Gastroesophageal sphincter (tissue), 4 donors: ENCODE data around the gene AIFM1. TPM values are rescaled to one million over a fixed set of nuclear protein-coding genes. Genes with fewer than 3 reads are reported as not detected.

Experiments
- ATAC-seq: fragments of 150-250 bp; one replicate; pipeline ENCODE4 v1.9.1; 2016; ENCODE audit warnings: mild to moderate bottlenecking, moderate library complexity
- H3K27ac ChIP-seq, 4 donors: fragments of 200-600 bp; sonication (generic) in 3 of 4; 1 replicate in 3 of 4; 2 replicates in 1 of 4; pipeline ENCODE4 v1.5.1; 2016 to 2019
- H3K27me3 ChIP-seq: fragments of 200-600 bp; sonication (generic); one replicate; pipeline ENCODE4 v1.5.1; 2019
- H3K36me3 ChIP-seq, 2 donors: fragments of 200-600 bp; sonication (generic); one replicate each; pipeline ENCODE4 v1.5.1; 2019; ENCODE audit warnings: control low read depth in 1 of 2
- H3K4me1 ChIP-seq, 3 donors: fragments of 200-600 bp; sonication (generic); 1 replicate in 2 of 3; 2 replicates in 1 of 3; pipeline ENCODE4 v1.5.1; 2016 to 2019; ENCODE audit warnings: control low read depth in 2 of 3
- H3K4me3 ChIP-seq, 2 donors: fragments of 200-600 bp; sonication (generic); one replicate each; pipeline ENCODE4 v1.5.1; 2019; ENCODE audit warnings: mild to moderate bottlenecking in 1 of 2, moderate library complexity in 1 of 2
- H3K9me3 ChIP-seq, 3 donors: fragments of 200-600 bp; sonication (generic); one replicate each; pipeline ENCODE4 v1.5.1; 2017 to 2019; ENCODE audit warnings: control low read depth in 2 of 3
- CTCF ChIP-seq, 4 experiments: fragments of 200-600 bp in 2 of 4; fragments of 450-650 bp in 2 of 4; sonication (generic) in 1 of 4; IDR thresholded peaks; one replicate each; pipeline ENCODE4 v1.5.1; 2017 to 2019; ENCODE audit warnings: antibody characterized with exemption in 4 of 4, mild to moderate bottlenecking in 2 of 4, moderate library complexity in 2 of 4
- EP300 ChIP-seq: sonication (generic); formaldehyde crosslinking; IDR thresholded peaks from one replicate; pipeline ENCODE4 v1.6.1; 2017; ENCODE audit warnings: antibody characterized with exemption, mild to moderate bottlenecking
- POLR2A ChIP-seq, 2 donors: fragments of 450-650 bp; IDR thresholded peaks; one replicate each; pipeline ENCODE4 v1.6.1; 2017; ENCODE audit warnings: antibody characterized with exemption in 2 of 2, mild to moderate bottlenecking in 2 of 2, moderate library complexity in 1 of 2
- POLR2AphosphoS5 ChIP-seq: sonication (generic); formaldehyde crosslinking; IDR thresholded peaks from one replicate; pipeline ENCODE4 v1.6.1; 2017; ENCODE audit warnings: antibody characterized with exemption
- WGBS, 2 donors: methylation state at CpG; one replicate each; pipeline ENCODE4 v1.1.5; 2018; ENCODE audit warnings: low coverage in 1 of 2; 5-methylcytosine and 5-hydroxymethylcytosine counted together
- total RNA-seq, 4 donors: library from RNA; depleted of rRNA; stranded (reverse); fragments of >200 nt; gene quantifications; one replicate each; pipeline ENCODE4 v1.1.0, GENCODE V29; 2016

AIFM1 gene
- total RNA-seq, result 10 to 100 TPM; 14.0 to 25.5 (median 16.9) TPM

GRCh38 chrX:130165703-130166502 is at the start of gene AIFM1:
Gene AIFM1 (minus strand): TSS chrX:130165841. CDS start chrX:130165656, 185 bp downstream.
- H3K4me1 ChIP-seq, result peaks cover 0 to 44% (median 0%) of the 10 kb centered on the region in 3 donors
- H3K4me3 ChIP-seq, result peak within 1 kb of the TSS; percentile 63
- TF ChIP-seq POLR2A (IDR thresholded peaks at IDR 0.05) (peak; percentile 48 to 53), CTCF (IDR thresholded peaks at IDR 0.05) (no peak)
- peak; percentile 97 for ATAC-seq
- no peaks in the 10 kb centered on the region for H3K9me3 ChIP-seq
- no peaks in the 10 kb centered on the region for H3K27me3 ChIP-seq
- peak within 1 kb of the TSS; percentile 87 to 93 (median 88) for H3K27ac ChIP-seq
- WGBS, 2 donors, result 1 to 5% methylated on average over 10 to 15 of the region's 50 CpGs
- no peaks in the 10 kb centered on the region for H3K36me3 ChIP-seq

DNA sequence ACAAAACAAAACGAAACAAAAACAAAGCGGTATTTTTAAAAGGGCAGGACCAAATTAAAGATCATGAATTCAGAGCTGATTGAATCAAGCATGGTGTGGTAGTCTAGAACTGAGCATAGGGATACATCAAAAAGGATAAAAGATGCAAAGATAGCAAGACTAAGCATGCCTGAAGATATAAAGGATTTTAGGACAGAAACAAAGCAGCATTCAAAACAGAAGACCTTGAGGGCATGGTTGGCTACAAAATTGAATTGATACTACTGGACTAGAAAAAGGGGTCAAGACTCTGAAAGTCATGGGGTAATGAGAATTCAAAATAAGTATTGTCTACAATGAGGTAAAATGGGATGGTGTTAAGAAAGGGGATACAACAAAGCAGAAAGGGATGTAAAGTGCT is 47.7 kb upstream of the AIFM1 start:
- no peak for ATAC-seq
- TF ChIP-seq POLR2AphosphoS5, result no peak
- no peak for TF ChIP-seq EP300
- TF ChIP-seq CTCF (IDR thresholded peaks at IDR 0.05), result no peak
- TF ChIP-seq POLR2A (IDR thresholded peaks at IDR 0.05), result no peak
- Histone ChIP-seq H3K4me1 (no peaks in the 10 kb centered on the region), H3K9me3 (no peaks in the 10 kb centered on the region), H3K27ac (no peak overlapping the region), H3K36me3 (peaks cover 0 to 31% of the 10 kb centered on the region in 2 donors), H3K4me3 (no peak overlapping the region), H3K27me3 (no peaks in the 10 kb centered on the region)
- 40 to 100% methylated on average over 1 of the region's 2 CpGs for WGBS, 2 donors

- ATAC-seq, result no peak
- 60 to 100% methylated on average over 1 of the region's 1 CpG for WGBS, 2 donors
- TF ChIP-seq POLR2AphosphoS5 (no peak), POLR2A (IDR thresholded peaks at IDR 0.05) (no peak), EP300 (no peak), CTCF (IDR thresholded peaks at IDR 0.05) (no peak)
Measured at GRCh38 chrX:130212371-130212770, 46.7 kb upstream of the AIFM1 start.

DNA sequence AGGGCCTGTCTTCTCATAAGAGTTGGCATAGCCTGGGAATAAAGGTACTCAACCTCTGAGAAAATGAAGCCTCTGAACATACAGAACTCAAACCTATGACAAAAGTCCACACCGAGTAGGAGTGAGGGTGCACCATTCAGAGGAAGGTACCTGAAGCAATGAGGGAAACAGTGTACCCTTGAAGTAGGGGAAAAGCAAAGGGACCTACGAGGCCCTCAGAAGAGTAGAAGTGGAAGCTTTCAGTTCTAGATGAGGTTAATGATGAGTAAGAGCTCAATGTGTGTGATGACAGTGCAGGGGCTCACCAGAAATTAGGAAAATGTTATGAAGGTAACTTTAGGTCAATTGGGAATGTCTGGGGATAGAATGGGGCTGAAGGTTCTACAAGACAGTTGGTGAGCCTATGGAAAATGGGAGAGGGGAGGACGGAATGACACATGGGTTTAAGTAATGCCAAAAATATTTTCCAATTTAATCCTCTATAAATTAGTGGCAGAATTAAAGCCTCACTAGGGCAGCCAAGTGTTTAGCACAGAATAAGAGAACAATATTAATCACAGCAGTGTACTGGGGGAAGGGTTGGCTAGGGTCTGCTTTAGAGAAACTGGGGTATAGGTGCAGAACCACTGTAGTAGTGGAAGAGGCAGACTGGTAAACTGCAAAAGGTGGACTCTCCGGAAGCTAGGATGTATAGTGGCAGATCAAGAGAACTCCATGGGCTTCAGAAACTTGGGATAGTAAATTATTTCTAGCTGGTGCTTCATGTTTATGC is 46.0 kb upstream of the AIFM1 start:
- no peaks in the 10 kb centered on the region for H3K9me3 ChIP-seq
- TF ChIP-seq EP300, result no peak
- no peak for TF ChIP-seq POLR2A (IDR thresholded peaks at IDR 0.05)
- no peaks in the 10 kb centered on the region for H3K4me1 ChIP-seq
- no peak for ATAC-seq
- no peak overlapping the region for H3K27ac ChIP-seq
- peaks cover 0 to 31% of the 10 kb centered on the region in 2 donors for H3K36me3 ChIP-seq
- WGBS, 2 donors, result 44 to 95% methylated on average over 2 to 3 of the region's 4 CpGs
- H3K27me3 ChIP-seq, result no peaks in the 10 kb centered on the region
- H3K4me3 ChIP-seq, result no peak overlapping the region

More at GRCh38 chrX:130212371-130212770, 46.7 kb upstream of the AIFM1 start:
- Histone ChIP-seq H3K27me3 (no peaks in the 10 kb centered on the region), H3K27ac (no peak overlapping the region), H3K36me3 (peaks cover 0 to 31% of the 10 kb centered on the region in 2 donors), H3K4me1 (no peaks in the 10 kb centered on the region), H3K9me3 (no peaks in the 10 kb centered on the region), H3K4me3 (no peak overlapping the region)

- H3K4me1 ChIP-seq, result no peaks in the 10 kb centered on the region
- 0 to 29% methylated on average over 1 of the region's 1 CpG for WGBS, 2 donors
- no peak for ATAC-seq
- no peak for TF ChIP-seq CTCF (IDR thresholded peaks at IDR 0.05)
- no peak for TF ChIP-seq EP300
- no peak for TF ChIP-seq POLR2AphosphoS5
- TF ChIP-seq POLR2A (IDR thresholded peaks at IDR 0.05), result no peak
- H3K27ac ChIP-seq, result no peak overlapping the region
- H3K27me3 ChIP-seq, result no peaks in the 10 kb centered on the region
- H3K9me3 ChIP-seq, result no peaks in the 10 kb centered on the region
- H3K4me3 ChIP-seq, result no peak overlapping the region
- H3K36me3 ChIP-seq, result peaks cover 0 to 6% of the 10 kb centered on the region in 2 donors
Measured at GRCh38 chrX:130204647-130205046, 39.0 kb upstream of the AIFM1 start.
